NT2/D1 (cell line): ENCODE results near the gene VMP1.

ENCODE experiments used
- SUZ12 ChIP-seq: IDR thresholded peaks from 2 replicates; pipeline ENCODE4 v1.6.1; 2011; ENCODE audit not compliant: insufficient read length, insufficient read depth; ENCODE audit errors: extremely low read depth
- YY1 ChIP-seq: IDR thresholded peaks from 2 replicates; pipeline ENCODE4 v1.6.1; 2011; ENCODE audit not compliant: insufficient read length, insufficient read depth
- ZNF274 ChIP-seq: IDR thresholded peaks from 2 replicates; pipeline ENCODE4 v1.6.1; 2011; ENCODE audit warnings: mild to moderate bottlenecking, low read depth, low read length

- TF ChIP-seq ZNF274 (no peak), YY1 (no peak), SUZ12 (no peak)
Measured at GRCh38 chr17:59683283-59683682, 24.2 kb upstream of the VMP1 start.
